ENCODE data around the gene POLR3K.
"Not testable (repeated sequence)": the region's sequence is repeated elsewhere in the genome, so short reads cannot be mapped to it uniquely, and the experiment has no call there.

Gene POLR3K

GRCh38 chr16:42069-42457 lies 11.3 kb downstream of the POLR3K start:
- no peak for DNase-seq

- no peak for DNase-seq
Measured at GRCh38 chr16:41439-42068, 11.9 kb downstream of the POLR3K start.

DNA sequence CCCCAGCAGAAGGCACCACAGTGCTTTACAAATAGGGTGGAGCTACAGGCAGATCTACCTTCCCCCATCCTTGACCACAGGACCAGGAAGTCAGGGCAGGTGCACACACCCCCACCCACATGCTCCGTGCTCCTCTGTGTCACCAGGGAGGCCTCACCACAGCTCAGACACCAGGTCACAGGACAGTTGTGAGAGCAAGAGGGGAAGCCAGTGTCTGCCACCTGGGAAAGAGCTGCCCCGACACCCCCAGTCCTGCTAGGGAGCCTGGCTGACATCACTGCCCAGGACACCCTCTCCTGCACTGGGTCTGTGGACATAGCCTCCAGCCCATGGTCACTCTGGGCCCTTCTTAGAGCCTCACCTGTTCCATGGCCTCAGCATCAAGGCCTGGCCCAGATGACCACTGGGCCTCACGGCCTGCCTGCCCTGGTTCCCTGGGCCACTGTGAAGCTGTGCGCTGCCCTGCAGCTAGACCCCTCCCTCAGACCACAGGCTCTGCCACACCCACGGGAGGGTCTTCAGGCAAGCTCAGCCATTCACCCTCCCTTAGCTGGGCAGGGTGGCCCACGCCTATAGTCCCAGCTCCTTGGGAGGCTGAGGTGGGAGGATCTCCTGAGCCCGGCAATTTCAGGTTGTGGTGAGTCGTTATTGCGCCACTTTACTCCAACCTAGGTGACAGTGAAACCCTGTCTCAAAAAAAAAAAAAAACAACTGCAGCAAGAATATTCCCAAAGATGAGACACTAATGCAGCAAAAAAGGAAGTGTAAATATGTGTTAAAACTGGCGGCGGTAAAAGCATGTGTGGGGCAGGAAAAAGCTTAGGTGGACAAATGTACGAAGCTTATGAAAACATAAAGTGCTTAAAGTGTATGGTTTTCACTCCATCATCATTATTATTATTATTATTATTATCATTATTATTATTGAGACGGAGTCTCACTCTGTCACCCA lies 14.2 kb downstream of the POLR3K start:
- DNase-seq: peak; percentile 67

DNA sequence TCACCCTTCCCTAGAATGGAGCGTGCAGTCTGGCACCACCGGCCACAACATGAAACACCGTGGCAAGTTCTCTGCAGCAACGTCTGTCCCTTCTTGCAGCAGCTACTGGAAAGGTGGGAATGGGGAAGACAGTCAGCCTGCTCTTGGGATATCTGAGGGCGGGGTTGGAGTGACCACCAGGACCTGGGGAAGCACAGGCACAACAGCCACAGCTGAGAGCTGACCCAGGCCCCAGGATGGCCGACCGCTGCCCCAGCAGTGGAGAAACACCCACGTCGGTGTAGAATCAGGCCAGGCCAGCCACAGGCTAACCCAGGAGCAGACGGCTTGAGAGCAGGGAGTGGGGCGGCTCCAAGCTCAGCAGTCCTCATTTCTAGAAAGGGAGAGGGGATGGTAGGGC lies 15.2 kb downstream of the POLR3K start:
- DNase-seq: not testable (repeated sequence)

- no peak for DNase-seq
Measured at GRCh38 chr16:37511-37910, 15.9 kb downstream of the POLR3K start.

- no peak for DNase-seq
Measured at GRCh38 chr16:36336-36984, 16.9 kb downstream of the POLR3K start.

DNA sequence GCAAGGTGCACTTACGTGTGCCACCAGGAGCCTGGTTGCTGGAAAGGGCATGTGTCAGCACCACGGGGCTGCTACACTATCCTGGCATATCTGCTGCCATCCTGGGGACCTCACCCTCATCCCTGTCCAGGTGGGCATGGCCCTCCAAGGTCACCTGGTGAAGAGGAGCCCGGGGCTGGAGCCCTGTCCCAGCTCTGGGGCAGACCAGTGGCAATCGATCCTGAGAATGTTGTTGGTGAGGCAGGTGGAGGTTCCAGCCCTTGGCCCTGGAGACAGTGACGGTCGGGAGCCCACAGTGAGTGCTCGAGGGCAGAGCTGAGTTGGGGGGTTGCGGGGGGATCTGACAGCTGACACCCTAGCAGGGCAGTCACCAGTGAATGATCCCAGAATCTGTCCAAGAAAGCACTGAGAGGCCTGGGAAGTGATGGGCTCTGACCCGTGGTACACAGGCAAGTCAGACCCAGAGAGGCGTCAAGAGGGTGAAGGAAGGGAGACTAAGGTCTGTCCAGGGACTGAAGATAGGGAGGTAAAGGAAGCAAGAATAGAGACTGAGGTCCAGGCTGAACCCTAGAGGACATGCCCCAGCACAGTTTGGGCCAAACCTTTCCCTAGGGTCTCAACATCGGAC lies 17.6 kb downstream of the POLR3K start:
- DNase-seq: no peak

DNA sequence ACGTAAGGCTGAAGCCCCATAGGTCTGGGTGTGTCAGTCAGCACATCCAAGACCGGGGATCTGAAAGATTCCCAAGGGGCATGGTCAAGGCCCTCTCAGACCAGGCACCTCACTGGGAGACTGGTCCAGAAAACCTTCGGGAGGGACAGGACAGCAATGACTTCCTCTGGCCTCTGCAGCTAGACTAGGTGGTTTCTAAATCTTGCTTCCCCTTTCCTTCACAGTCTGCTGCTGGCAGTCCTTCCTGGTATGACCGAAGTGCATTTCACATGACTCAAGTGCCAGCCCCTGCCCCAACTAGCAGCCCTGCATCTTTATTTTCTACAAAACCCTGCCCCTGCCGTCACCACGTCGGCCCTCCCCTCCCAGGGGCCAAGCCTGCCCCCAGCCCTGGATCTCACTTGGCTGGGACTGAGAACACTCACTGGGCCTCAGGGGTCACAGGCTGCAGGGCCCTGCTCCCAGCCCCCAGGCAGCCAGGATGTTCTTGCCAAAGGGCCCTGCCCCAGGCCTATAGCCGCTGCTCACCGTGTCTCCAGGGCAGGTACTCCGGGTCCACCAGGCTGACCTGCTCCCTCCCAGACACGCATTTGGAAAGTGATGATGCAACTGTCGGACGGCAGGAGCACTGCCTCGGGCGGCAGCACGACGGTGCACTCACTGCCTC lies 18.3 kb downstream of the POLR3K start:
- no peak for DNase-seq

DNA sequence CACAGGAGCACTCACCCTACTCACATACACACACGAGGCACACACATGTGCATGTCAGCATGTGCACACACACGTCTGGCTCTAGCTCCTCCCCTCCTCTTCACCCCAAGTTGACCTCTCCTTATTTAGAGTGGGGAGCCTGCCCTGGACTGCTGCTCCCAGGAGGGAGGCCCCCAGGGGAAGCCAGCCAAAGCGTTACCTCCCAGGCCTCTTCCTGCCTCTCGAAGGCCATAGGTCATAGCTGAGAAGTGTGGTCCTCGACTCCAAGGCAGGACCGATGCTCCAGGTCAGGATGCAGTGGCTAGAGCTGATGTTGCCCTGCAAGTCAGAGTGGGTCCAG lies 18.8 kb downstream of the POLR3K start:
- DNase-seq: no peak

- DNase-seq: no peak
Measured at GRCh38 chr16:33877-34647, 19.3 kb downstream of the POLR3K start.

DNA sequence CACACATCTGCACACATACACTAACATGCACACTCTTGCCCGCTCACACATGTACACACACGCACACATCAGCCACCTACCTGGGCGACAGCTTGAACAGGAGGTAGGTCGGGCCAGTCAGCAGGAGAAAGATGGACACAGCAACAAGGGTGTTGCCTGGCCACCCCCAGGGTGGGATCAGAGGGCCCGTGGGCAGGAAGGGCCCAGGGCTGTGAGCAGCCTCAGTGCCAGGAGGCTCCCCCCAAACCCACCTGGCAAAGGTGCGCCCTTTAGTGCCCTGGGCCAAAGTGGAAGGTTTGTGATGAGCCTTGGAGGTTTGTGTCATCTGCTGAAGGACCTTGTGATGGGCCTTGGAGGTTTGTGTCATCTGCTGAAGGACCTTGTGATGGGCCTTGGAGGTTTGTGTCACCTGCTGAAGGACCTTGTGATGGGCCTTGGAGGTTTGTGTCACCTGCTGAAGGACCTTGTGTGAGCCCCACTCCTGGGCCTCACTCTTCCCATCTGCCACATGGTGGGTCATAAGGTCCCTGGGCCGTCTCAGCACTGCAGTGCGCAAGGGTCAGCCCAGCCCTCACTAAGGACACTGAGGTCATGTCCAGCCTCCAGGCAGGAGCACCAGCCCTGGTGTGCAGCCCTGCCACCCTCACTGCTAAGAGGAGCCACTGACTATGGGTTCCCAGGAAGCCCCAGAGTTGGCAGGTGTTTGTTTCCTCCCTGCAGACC lies 20.1 kb downstream of the POLR3K start:
- not testable (repeated sequence) for DNase-seq

DNA sequence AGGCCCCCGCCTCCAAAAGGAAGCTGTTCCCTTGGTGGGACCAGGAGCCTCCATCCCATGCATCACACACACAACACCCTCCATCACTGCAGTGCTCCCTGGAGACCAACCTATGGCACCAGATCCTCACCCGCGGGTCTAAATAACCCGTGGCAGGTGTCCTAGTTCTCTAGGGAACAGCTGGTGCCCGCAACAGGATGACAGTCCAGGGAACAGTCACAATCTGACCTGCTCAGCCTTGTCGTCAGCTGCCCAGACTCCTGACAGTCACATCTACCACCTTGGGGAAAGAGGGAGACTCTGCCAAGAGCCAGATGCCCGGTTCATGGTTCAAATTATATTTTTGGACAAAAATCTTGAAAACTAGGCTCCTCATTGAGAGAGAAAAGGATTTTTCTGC lies 22.8 kb downstream of the POLR3K start:
- not testable (repeated sequence) for DNase-seq

GRCh38 chr16:25926-26348 lies 27.5 kb downstream of the POLR3K start:
- DNase-seq: not testable (repeated sequence)

DNA sequence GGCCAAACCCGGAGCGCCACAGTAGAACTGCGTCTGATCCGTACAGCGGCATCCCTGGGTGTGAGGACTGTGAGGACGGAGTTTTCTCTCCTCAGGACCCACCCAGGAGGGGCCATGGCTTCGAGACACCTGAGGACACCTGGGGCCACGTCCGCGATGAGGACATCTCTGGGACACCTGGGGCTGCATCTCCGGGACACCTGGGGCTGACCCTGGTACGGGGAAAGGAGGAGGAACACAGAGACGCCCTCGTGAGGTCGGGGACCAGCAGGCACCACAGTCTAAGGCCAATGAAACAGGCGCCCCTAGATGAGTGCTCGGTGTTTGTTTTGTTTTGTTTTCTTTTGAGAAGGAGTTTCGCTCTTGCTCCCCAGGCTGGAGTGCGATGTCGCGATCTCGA lies 29.3 kb downstream of the POLR3K start:
- DNase-seq: not testable (repeated sequence)

GRCh38 chr16:20886-21285 lies 32.5 kb downstream of the POLR3K start:
- DNase-seq: not testable (repeated sequence)

DNA sequence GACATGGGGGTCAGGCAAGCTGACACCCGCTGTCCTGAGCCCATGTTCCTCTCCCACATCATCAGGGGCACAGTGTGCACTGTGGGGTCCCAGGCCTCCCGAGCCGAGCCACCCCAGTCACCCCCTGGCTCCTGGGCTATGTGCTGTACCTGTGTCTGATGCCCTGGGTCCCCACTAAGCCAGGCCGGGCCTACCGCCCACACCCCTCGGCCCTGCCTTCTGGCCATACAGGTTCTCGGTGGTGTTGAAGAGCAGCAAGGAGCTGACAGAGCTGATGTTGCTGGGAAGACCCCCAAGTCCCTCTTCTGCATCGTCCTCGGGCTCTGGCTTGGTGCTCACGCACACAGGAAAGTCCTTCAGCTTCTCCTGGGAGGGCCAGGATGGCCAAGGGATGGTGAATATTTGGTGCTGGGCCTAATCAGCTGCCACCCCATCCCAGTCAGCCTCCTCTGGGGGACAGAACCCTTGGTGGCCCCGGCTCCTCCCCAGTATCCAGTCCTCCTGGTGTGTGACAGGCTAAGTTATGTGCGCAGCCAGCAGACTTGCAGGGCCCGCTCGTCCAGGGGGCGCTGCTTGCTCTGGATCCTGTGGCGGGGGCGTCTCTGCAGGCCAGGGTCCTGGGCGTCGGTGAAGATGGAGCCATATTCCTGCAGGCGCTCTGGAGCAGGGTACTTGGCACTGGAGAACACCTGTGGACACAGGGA lies 36.2 kb downstream of the POLR3K start:
- not testable (repeated sequence) for DNase-seq

GRCh38 chr16:10772-11171 lies 42.6 kb downstream of the POLR3K start:
- DNase-seq: peak; percentile 94

DNA sequence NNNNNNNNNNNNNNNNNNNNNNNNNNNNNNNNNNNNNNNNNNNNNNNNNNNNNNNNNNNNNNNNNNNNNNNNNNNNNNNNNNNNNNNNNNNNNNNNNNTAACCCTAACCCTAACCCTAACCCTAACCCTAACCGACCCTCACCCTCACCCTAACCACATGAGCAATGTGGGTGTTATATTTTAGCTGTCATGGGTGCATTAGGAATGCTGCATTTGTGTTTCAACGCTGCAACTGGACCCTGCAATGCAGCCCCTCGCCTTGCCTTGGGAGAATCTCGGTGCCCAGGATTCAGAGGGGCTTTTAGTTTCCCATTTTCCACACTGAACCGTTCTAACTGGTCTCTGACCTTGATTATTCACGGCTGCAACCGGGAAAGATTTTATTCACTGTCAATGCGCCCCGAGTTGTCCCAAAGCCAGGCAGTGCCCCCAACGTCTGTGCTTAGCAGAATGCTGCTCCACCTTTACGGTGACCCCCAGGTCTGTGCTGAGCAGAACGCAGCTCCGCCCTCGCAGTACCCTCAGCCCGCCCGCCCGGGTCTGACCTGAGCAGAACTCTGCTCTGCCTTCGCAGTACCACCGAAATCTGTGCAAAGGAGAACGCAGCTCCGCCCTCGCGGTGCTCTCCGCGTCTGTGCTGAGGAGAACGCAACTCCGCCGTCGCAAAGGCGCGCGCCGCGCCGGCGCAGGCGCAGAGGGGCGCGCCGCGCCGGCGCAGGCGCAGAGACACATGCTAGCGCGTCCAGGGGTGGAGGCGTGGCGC lies 43.3 kb downstream of the POLR3K start:
- no peak for DNase-seq
